Panc1 (cell line): ENCODE results near the gene GPR33. TPM values are rescaled to one million over a fixed set of nuclear protein-coding genes. Genes with fewer than 3 reads are reported as not detected.

Source experiments
- ATAC-seq: fragments of 200-7000 bp; cut with Tn5 transposase; 2 replicates; pipeline ENCODE4 v1.9.1; 2020; ENCODE audit warnings: mild to moderate bottlenecking, moderate library complexity
- BruUV-seq: library from RNA; stranded (reverse); fragments of 400-500 nt; replicated peaks from 2 replicates; lab custom pipeline; 2021; lab: Mats Ljungman, UMichigan
- CTCF ChIA-PET: fragments of 300-600 bp; sonication (Branson Sonifier 250); formaldehyde crosslinking; loops from one replicate; lab custom pipeline; 2022; ENCODE audit warnings: antibody characterized with exemption; lab: Charles Lee
- POLR2A ChIA-PET: fragments of 300-600 bp; sonication (Branson Sonifier 250); formaldehyde crosslinking; loops from one replicate; lab custom pipeline; 2022; ENCODE audit warnings: antibody characterized with exemption; lab: Charles Lee
- DNase-seq: peaks from one replicate; pipeline ENCODE4 v3.0.0-alpha.2; 2010; ENCODE audit warnings: low read depth, low spot score
- H3K27ac ChIP-seq: 2 replicates; pipeline ENCODE4 v1.5.1; 2011; ENCODE audit warnings: mild to moderate bottlenecking, low read length, inconsistent platforms
- H3K27me3 ChIP-seq: fragments of 200-500 bp; sonication (Bioruptor generic); 2 replicates; pipeline ENCODE4 v1.6.0; 2014; ENCODE audit warnings: low read length, inconsistent platforms; ENCODE audit not compliant: control insufficient read depth, insufficient read depth
- H3K36me3 ChIP-seq: fragments of 200-500 bp; sonication (Bioruptor generic); 2 replicates; pipeline ENCODE4 v1.5.1; 2014; ENCODE audit warnings: inconsistent platforms, mild to moderate bottlenecking, low read length, moderate library complexity; ENCODE audit not compliant: control insufficient read depth, insufficient read depth
- H3K4me1 ChIP-seq: 2 replicates; pipeline ENCODE4 v1.5.1; 2011; ENCODE audit warnings: inconsistent platforms, mild to moderate bottlenecking, low read length, moderate library complexity; ENCODE audit not compliant: control insufficient read depth, insufficient read depth
- H3K4me3 ChIP-seq, 2 experiments: 2 replicates each; pipeline ENCODE4 v1.5.1; 2011 to 2012; ENCODE audit warnings: low read depth in 2 of 2, low read length in 2 of 2, mild to moderate bottlenecking in 2 of 2, inconsistent platforms in 1 of 2, moderate library complexity in 1 of 2
- H3K9me3 ChIP-seq: fragments of 200-500 bp; sonication (Bioruptor generic); 2 replicates; pipeline ENCODE4 v1.5.1; 2014; ENCODE audit warnings: low read depth, mild to moderate bottlenecking, inconsistent platforms, low read length, moderate library complexity; ENCODE audit not compliant: control insufficient read depth, insufficient read depth
- CTCF ChIP-seq: fragments of 450-650 bp; IDR thresholded peaks from 2 replicates; pipeline ENCODE4 v1.5.1; 2017; ENCODE audit warnings: mild to moderate bottlenecking
- POLR2AphosphoS5 ChIP-seq: IDR thresholded peaks from 2 replicates; pipeline ENCODE4 v1.6.1; 2012; ENCODE audit warnings: mild to moderate bottlenecking, low read depth, low read length, moderate library complexity
- REST ChIP-seq, 2 experiments: IDR thresholded peaks; 2 replicates each; pipeline ENCODE4 v1.6.1; 2011 to 2012; ENCODE audit warnings: low read depth in 2 of 2, control low read depth in 1 of 2, low read length in 1 of 2, mild to moderate bottlenecking in 1 of 2, moderate library complexity in 1 of 2; ENCODE audit not compliant: insufficient read depth in 1 of 2
- SIN3A ChIP-seq: IDR thresholded peaks from 2 replicates; pipeline ENCODE4 v1.6.1; 2012; ENCODE audit warnings: low read depth, mild to moderate bottlenecking, low read length, moderate library complexity, borderline replicate concordance; ENCODE audit not compliant: insufficient read depth
- TCF7L2 ChIP-seq: IDR thresholded peaks from 2 replicates; pipeline ENCODE4 v1.6.1; 2011; ENCODE audit warnings: mild to moderate bottlenecking, low read depth, low read length, inconsistent platforms
- in situ Hi-C: cut with HindIII; loops from 2 replicates; pipeline ENCODE4 v1.10.0; 2016; ENCODE audit warnings: low sequenced_read_pairs, low pct_unique_long_range_greater_than_20kb
- intact Hi-C: fragments of 100-400 bp; cut with micrococcal nuclease; formaldehyde crosslinking; loops from one replicate; pipeline ENCODE4 v1.10.0; 2022; ENCODE audit not compliant: unreplicated experiment
- total RNA-seq: library from RNA; stranded (reverse); gene quantifications from one replicate; pipeline ENCODE4 v1.2.1, GENCODE V29; 2021; ENCODE audit not compliant: unreplicated experiment

The GPR33 gene
- total RNA-seq, 1 experiment from 2014 or later, result not detected

DNA sequence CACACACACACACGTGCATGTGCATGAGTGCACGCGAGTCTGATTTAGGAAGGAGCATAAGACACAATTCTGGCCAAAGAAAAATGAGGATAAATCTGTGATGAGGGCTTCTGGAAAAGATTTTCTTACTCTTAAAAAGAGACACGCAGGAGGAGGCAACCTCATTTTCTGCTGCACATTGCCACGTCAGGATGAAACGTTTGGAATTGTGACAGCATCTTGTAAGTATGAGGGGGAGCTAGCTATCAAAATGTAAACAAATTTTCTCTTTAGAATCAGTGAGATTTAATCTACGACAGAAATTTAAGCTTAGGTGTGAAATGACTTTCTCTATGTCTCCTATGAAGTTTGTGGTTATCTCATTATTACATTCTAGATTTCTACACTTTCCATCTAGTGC lies 42.3 kb upstream of the GPR33 start:
- H3K27ac ChIP-seq, result no peak overlapping the region
- in situ Hi-C loops (no loop called here), intact Hi-C loops (no loop called here)
- ATAC-seq, result no peak
- H3K27me3 ChIP-seq, result no peaks in the 10 kb centered on the region
- H3K4me3 ChIP-seq, result no peak overlapping the region
- H3K9me3 ChIP-seq, result no peaks in the 10 kb centered on the region
- TF ChIP-seq REST (IDR thresholded peaks at IDR 0.05; ENCODE audit: insufficient read depth in 1 of 2, low read depth in 2 of 2, low read length in 1 of 2) (no peak), POLR2AphosphoS5 (no peak), TCF7L2 (no peak), CTCF (no peak), SIN3A (no peak)
- ChIA-PET CTCF (no interaction called here), POLR2A (no interaction called here)
- H3K4me1 ChIP-seq, result no peaks in the 10 kb centered on the region
- BruUV-seq, result no TSS peak
- no peak for DNase-seq
- H3K36me3 ChIP-seq, result no peaks in the 10 kb centered on the region

- intact Hi-C loops (no loop called here), in situ Hi-C loops (no loop called here)
- H3K36me3 ChIP-seq, result no peaks in the 10 kb centered on the region
- POLR2A ChIA-PET, result no interaction called here
- BruUV-seq, result no TSS peak
- H3K9me3 ChIP-seq, result no peaks in the 10 kb centered on the region
- DNase-seq (no peak), ATAC-seq (no peak)
- CTCF ChIA-PET, result no interaction called here
- H3K4me3 ChIP-seq, result no peak overlapping the region
- H3K4me1 ChIP-seq, result no peaks in the 10 kb centered on the region
- H3K27ac ChIP-seq, result no peak overlapping the region
- no peak for TF ChIP-seq REST (IDR thresholded peaks at IDR 0.05; ENCODE audit: insufficient read depth in 1 of 2, low read depth in 2 of 2, low read length in 1 of 2)
- TF ChIP-seq TCF7L2, result no peak
- no peak for TF ChIP-seq POLR2AphosphoS5
- TF ChIP-seq CTCF, result no peak
- no peak for TF ChIP-seq SIN3A
- H3K27me3 ChIP-seq, result no peaks in the 10 kb centered on the region
Measured at GRCh38 chr14:31529053-31529452, 41.2 kb upstream of the GPR33 start.
